NCI-H187 treated with DMSO at 0.1 percent for 48 hours (cell line): ENCODE data around the gene CSTF2T.

Experiments used
- DNase-seq: peaks from one replicate; lab custom pipeline; 2025; lab: John Stamatoyannopoulos, UW

Gene CSTF2T

DNA sequence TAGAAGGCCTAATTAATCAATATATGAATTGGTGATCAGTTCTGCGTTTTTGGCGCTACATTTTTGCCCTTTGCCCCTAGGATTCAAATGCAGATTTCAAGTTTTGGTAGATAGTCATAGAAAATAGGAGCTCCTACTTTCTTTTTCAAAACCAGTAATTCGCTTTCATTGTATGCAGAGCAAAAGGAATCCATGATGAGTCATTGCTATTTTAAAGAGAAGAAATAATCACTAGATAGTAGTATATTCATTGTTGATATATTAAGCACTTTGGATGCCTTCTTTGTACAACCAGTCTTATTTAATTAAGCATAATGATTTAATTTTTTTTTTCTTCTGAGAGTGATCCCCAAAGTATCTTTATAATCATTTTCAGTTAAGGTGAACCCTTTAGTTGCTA is 50.3 kb downstream of the CSTF2T start:
- DNase-seq: no peak
